Activated naive CD4-positive, alpha-beta T cell treated with anti-CD3 and anti-CD28 coated beads for 36 hours (primary cell): ENCODE results near the gene TMEM33. TPM values are rescaled to one million over a fixed set of nuclear protein-coding genes. Genes with fewer than 3 reads are reported as not detected.

ENCODE experiments used
- total RNA-seq, 2 experiments: library from RNA; stranded (reverse); gene quantifications; one replicate each; pipeline ENCODE4 v1.2.3, GENCODE V29; 2021

The TMEM33 gene
- total RNA-seq, 2 experiments from 2014 or later: 33.9 to 34.6 TPM

Other genes starting within 250 kb of the TMEM33 start
- gene PHOX2B, start 186.7 kb upstream of the TMEM33 start, total RNA-seq: not detected
- under 1 TPM; 0.12 TPM for gene DCAF4L1, start 46.3 kb downstream of the TMEM33 start, total RNA-seq
- 10 to 100 TPM; 36.2 to 36.3 TPM for gene SLC30A9, start 55.1 kb downstream of the TMEM33 start, total RNA-seq
- under 1 TPM; 0.20 to 0.26 TPM for gene BEND4, start 217.2 kb downstream of the TMEM33 start, total RNA-seq